Mesendoderm (in vitro differentiated cells): ENCODE results near the gene RBBP8NL.

Experiments
- DNase-seq: peaks from one replicate; pipeline ENCODE4 v3.0.0; 2013
- H2AK5ac ChIP-seq: 2 replicates; pipeline ENCODE4 v1.6.1; 2013; ENCODE audit warnings: low read length, inconsistent platforms
- H2BK120ac ChIP-seq: 2 replicates; pipeline ENCODE4 v1.6.1; 2013; ENCODE audit warnings: low read depth, mild to moderate bottlenecking, low read length, moderate library complexity, mixed read lengths
- H2BK15ac ChIP-seq: replicated peaks from 2 replicates; pipeline ENCODE4 v1.6.1; 2013; ENCODE audit warnings: low read depth, mild to moderate bottlenecking, moderate library complexity
- H2BK5ac ChIP-seq: 2 replicates; pipeline ENCODE4 v1.6.1; 2013; ENCODE audit warnings: low read length, inconsistent platforms
- H3K18ac ChIP-seq: 2 replicates; pipeline ENCODE4 v1.6.1; 2013; ENCODE audit warnings: mild to moderate bottlenecking, low read length, mixed read lengths
- H3K23ac ChIP-seq: one replicate; pipeline ENCODE4 v1.6.1; 2013; ENCODE audit warnings: low read length
- H3K27ac ChIP-seq: 2 replicates; pipeline ENCODE4 v1.5.1; 2013; ENCODE audit warnings: low read depth, mild to moderate bottlenecking, inconsistent platforms, low read length, moderate library complexity
- H3K27me3 ChIP-seq: 2 replicates; pipeline ENCODE4 v1.6.1; 2013; ENCODE audit warnings: low read length, control low read depth, mild to moderate bottlenecking, inconsistent platforms; ENCODE audit not compliant: insufficient read depth, poor library complexity
- H3K36me3 ChIP-seq: 2 replicates; pipeline ENCODE4 v1.6.1; 2013; ENCODE audit warnings: low read length, inconsistent platforms; ENCODE audit not compliant: control insufficient read depth, insufficient read depth
- H3K4ac ChIP-seq: one replicate; pipeline ENCODE4 v1.6.1; 2013; ENCODE audit warnings: low read depth, mild to moderate bottlenecking, low read length, moderate library complexity
- H3K4me1 ChIP-seq: 2 replicates; pipeline ENCODE4 v1.6.1; 2013; ENCODE audit warnings: low read depth, low read length, inconsistent platforms; ENCODE audit not compliant: control insufficient read depth
- H3K4me2 ChIP-seq: 2 replicates; pipeline ENCODE4 v1.6.1; 2013; ENCODE audit warnings: low read length
- H3K4me3 ChIP-seq: 2 replicates; pipeline ENCODE4 v1.5.1; 2013; ENCODE audit warnings: mild to moderate bottlenecking, low read length
- H3K56ac ChIP-seq: one replicate; pipeline ENCODE4 v1.6.1; 2013; ENCODE audit warnings: low read length
- H3K79me1 ChIP-seq: 2 replicates; pipeline ENCODE4 v1.6.1; 2013; ENCODE audit warnings: low read length, inconsistent platforms
- H3K79me2 ChIP-seq: 2 replicates; pipeline ENCODE4 v1.6.1; 2013; ENCODE audit warnings: mild to moderate bottlenecking, low read length; ENCODE audit not compliant: control insufficient read depth, insufficient read depth
- H3K9ac ChIP-seq: 2 replicates; pipeline ENCODE4 v1.6.1; 2013; ENCODE audit warnings: low read length, inconsistent platforms
- H4K5ac ChIP-seq: one replicate; pipeline ENCODE4 v1.6.1; 2013; ENCODE audit warnings: low read length
- H4K8ac ChIP-seq: one replicate; pipeline ENCODE4 v1.6.1; 2013; ENCODE audit warnings: low read depth, mild to moderate bottlenecking, control low read depth, low read length, moderate library complexity
- WGBS: extraction: QIAGEN DNeasy Blood & Tissue Kit; methylation state at CpG from one replicate; pipeline ENCODE4 v1.1.7; 2013; ENCODE audit warnings: low lambda C conversion rate, missing lambda C conversion rate; ENCODE audit not compliant: insufficient coverage; ENCODE audit errors: extremely low coverage; 5-methylcytosine and 5-hydroxymethylcytosine counted together

Gene RBBP8NL

GRCh38 chr20:62463651-62464424, 36.5 kb upstream of the RBBP8NL start:
- Histone ChIP-seq H3K4me1 (no peaks in the 10 kb centered on the region), H3K23ac (no peak overlapping the region), H2BK5ac (no peak overlapping the region), H3K36me3 (no peaks in the 10 kb centered on the region), H3K4me2 (no peak overlapping the region), H2BK15ac (no peak overlapping the region), H3K56ac (no peak overlapping the region), H4K8ac (no peak overlapping the region), H2AK5ac (no peak overlapping the region), H3K4ac (no peak overlapping the region), H3K27me3 (no peaks in the 10 kb centered on the region), H3K9ac (no peak overlapping the region), H3K4me3 (no peak overlapping the region), H2BK120ac (no peak overlapping the region), H3K79me2 (no peaks in the 10 kb centered on the region), H3K27ac (no peak overlapping the region), H3K18ac (no peak overlapping the region), H3K79me1 (no peaks in the 10 kb centered on the region), H4K5ac (no peak overlapping the region)
- WGBS, result no CpG with 5 or more reads among the region's 25 CpGs
- no peak for DNase-seq

- no peak overlapping the region for H3K27ac ChIP-seq
- no peak for DNase-seq
- no peak overlapping the region for H2BK120ac ChIP-seq
- H2AK5ac ChIP-seq, result no peak overlapping the region
- H3K79me2 ChIP-seq, result no peaks in the 10 kb centered on the region
- H3K18ac ChIP-seq, result no peak overlapping the region
- no peak overlapping the region for H3K9ac ChIP-seq
- no peak overlapping the region for H4K8ac ChIP-seq
- H2BK5ac ChIP-seq, result no peak overlapping the region
- WGBS, result no CpG with 5 or more reads among the region's 15 CpGs
- H2BK15ac ChIP-seq, result no peak overlapping the region
- H3K23ac ChIP-seq, result no peak overlapping the region
- no peak overlapping the region for H4K5ac ChIP-seq
- no peak overlapping the region for H3K56ac ChIP-seq
- H3K4me1 ChIP-seq, result no peaks in the 10 kb centered on the region
- no peaks in the 10 kb centered on the region for H3K36me3 ChIP-seq
- no peak overlapping the region for H3K4ac ChIP-seq
- H3K4me2 ChIP-seq, result no peak overlapping the region
- no peaks in the 10 kb centered on the region for H3K79me1 ChIP-seq
- no peak overlapping the region for H3K4me3 ChIP-seq
- no peaks in the 10 kb centered on the region for H3K27me3 ChIP-seq
Observed at GRCh38 chr20:62462976-62463592, 35.7 kb upstream of the RBBP8NL start.

- Histone ChIP-seq H3K27ac (no peak overlapping the region), H4K8ac (no peak overlapping the region), H3K9ac (no peak overlapping the region), H2AK5ac (no peak overlapping the region), H3K18ac (no peak overlapping the region), H3K79me1 (no peaks in the 10 kb centered on the region), H3K79me2 (no peaks in the 10 kb centered on the region), H3K4me2 (no peak overlapping the region), H3K4ac (no peak overlapping the region), H2BK5ac (no peak overlapping the region), H2BK120ac (no peak overlapping the region), H3K27me3 (no peaks in the 10 kb centered on the region), H3K4me3 (no peak overlapping the region), H3K56ac (no peak overlapping the region), H2BK15ac (no peak overlapping the region), H3K36me3 (no peaks in the 10 kb centered on the region), H4K5ac (no peak overlapping the region), H3K23ac (no peak overlapping the region), H3K4me1 (no peaks in the 10 kb centered on the region)
- no CpG with 5 or more reads among the region's 13 CpGs for WGBS
- no peak for DNase-seq
Observed at GRCh38 chr20:62461834-62462233, 34.5 kb upstream of the RBBP8NL start.

- no peak overlapping the region for H2BK15ac ChIP-seq
- no peak overlapping the region for H3K18ac ChIP-seq
- H3K36me3 ChIP-seq, result no peaks in the 10 kb centered on the region
- no CpG with 5 or more reads among the region's 10 CpGs for WGBS
- H2BK120ac ChIP-seq, result no peak overlapping the region
- H3K4me2 ChIP-seq, result no peak overlapping the region
- no peaks in the 10 kb centered on the region for H3K4me1 ChIP-seq
- DNase-seq, result no peak
- no peaks in the 10 kb centered on the region for H3K27me3 ChIP-seq
- H3K27ac ChIP-seq, result no peak overlapping the region
- no peak overlapping the region for H3K23ac ChIP-seq
- no peak overlapping the region for H4K8ac ChIP-seq
- H3K56ac ChIP-seq, result no peak overlapping the region
- H3K79me1 ChIP-seq, result no peaks in the 10 kb centered on the region
- H3K9ac ChIP-seq, result no peak overlapping the region
- no peak overlapping the region for H2BK5ac ChIP-seq
- no peak overlapping the region for H3K4me3 ChIP-seq
- H2AK5ac ChIP-seq, result no peak overlapping the region
- no peaks in the 10 kb centered on the region for H3K79me2 ChIP-seq
- no peak overlapping the region for H3K4ac ChIP-seq
- H4K5ac ChIP-seq, result no peak overlapping the region
Observed at GRCh38 chr20:62461157-62461556, 33.8 kb upstream of the RBBP8NL start.

GRCh38 chr20:62460678-62461077, 33.3 kb upstream of the RBBP8NL start:
- no peak overlapping the region for H3K27ac ChIP-seq

More at GRCh38 chr20:62460678-62461077, 33.3 kb upstream of the RBBP8NL start:
- Histone ChIP-seq H3K27me3 (no peaks in the 10 kb centered on the region), H3K23ac (no peak overlapping the region), H4K5ac (no peak overlapping the region), H3K79me2 (no peaks in the 10 kb centered on the region), H2BK5ac (no peak overlapping the region), H3K4me3 (no peak overlapping the region), H3K4me1 (no peaks in the 10 kb centered on the region), H3K9ac (no peak overlapping the region), H3K4ac (no peak overlapping the region), H4K8ac (no peak overlapping the region), H3K79me1 (no peaks in the 10 kb centered on the region), H2BK120ac (no peak overlapping the region), H2BK15ac (no peak overlapping the region), H2AK5ac (no peak overlapping the region), H3K56ac (no peak overlapping the region), H3K18ac (no peak overlapping the region), H3K4me2 (no peak overlapping the region), H3K36me3 (no peaks in the 10 kb centered on the region)
- no CpG with 5 or more reads among the region's 15 CpGs for WGBS
- no peak for DNase-seq
